Spleen (tissue), 11 donors: ENCODE measurements around the gene BLOC1S1. TPM values are rescaled to one million over a fixed set of nuclear protein-coding genes. Genes with fewer than 3 reads are reported as not detected.

ENCODE experiments used
- DNase-seq: peaks from one replicate; pipeline ENCODE4 v3.0.0-alpha.2; 2020
- H3K27ac ChIP-seq, 8 donors: fragments of 200-600 bp; sonication (generic) in 7 of 8; 1 replicate in 4 of 8; 2 replicates in 4 of 8; pipeline versions ENCODE4 v1.5.0 to v1.8.0; 2016 to 2021; ENCODE audit warnings: inconsistent platforms in 4 of 8, mild to moderate bottlenecking in 4 of 8, moderate library complexity in 1 of 8
- H3K27me3 ChIP-seq, 7 donors: fragments of 200-600 bp; sonication (generic) in 6 of 7; replicated peaks in 1 of 7; 1 replicate in 4 of 7; 2 replicates in 3 of 7; pipeline versions ENCODE4 v1.5.0 to v1.8.0; 2016 to 2021; ENCODE audit warnings: inconsistent platforms in 3 of 7, mild to moderate bottlenecking in 1 of 7
- H3K36me3 ChIP-seq, 6 donors: fragments of 200-600 bp; sonication (generic) in 5 of 6; 1 replicate in 4 of 6; 2 replicates in 2 of 6; pipeline versions ENCODE4 v1.5.0 to v1.8.0; 2016 to 2021; ENCODE audit warnings: inconsistent platforms in 2 of 6
- H3K4me1 ChIP-seq, 6 donors: fragments of 200-600 bp; sonication (generic) in 5 of 6; 1 replicate in 3 of 6; 2 replicates in 3 of 6; pipeline versions ENCODE4 v1.5.0 to v1.8.0; 2016 to 2021; ENCODE audit warnings: inconsistent platforms in 3 of 6
- H3K4me3 ChIP-seq, 8 donors: fragments of 200-600 bp; sonication (generic) in 7 of 8; 1 replicate in 4 of 8; 2 replicates in 4 of 8; pipeline versions ENCODE4 v1.5.0 to v1.8.0; 2016 to 2021; ENCODE audit warnings: inconsistent platforms in 4 of 8, mild to moderate bottlenecking in 4 of 8, moderate library complexity in 2 of 8
- H3K9me3 ChIP-seq, 8 donors: fragments of 200-600 bp; sonication (generic) in 7 of 8; 1 replicate in 4 of 8; 2 replicates in 4 of 8; pipeline versions ENCODE4 v1.5.0 to v1.8.0; 2016 to 2021; ENCODE audit warnings: inconsistent platforms in 4 of 8
- CTCF ChIP-seq, 11 experiments: fragments of 200-600 bp in 7 of 11; fragments of 450-650 bp in 4 of 11; sonication (generic) in 4 of 11; IDR thresholded peaks in 8 of 11; conservative IDR thresholded peaks in 3 of 11; 1 replicate in 7 of 11; 2 replicates in 4 of 11; pipeline versions ENCODE4 v1.4.0 to v1.8.0; 2016 to 2021; ENCODE audit warnings: antibody characterized with exemption in 11 of 11, inconsistent platforms in 4 of 11, mild to moderate bottlenecking in 1 of 11
- POLR2A ChIP-seq, 3 donors: fragments of 450-650 bp; IDR thresholded peaks; one replicate each; pipeline ENCODE4 v1.5.1; 2017; ENCODE audit warnings: antibody characterized with exemption in 3 of 3, mild to moderate bottlenecking in 1 of 3
- POLR2AphosphoS5 ChIP-seq, 3 donors: sonication (generic); formaldehyde crosslinking; IDR thresholded peaks; one replicate each; pipeline ENCODE4 v1.5.1; 2017; ENCODE audit warnings: antibody characterized with exemption in 3 of 3
- WGBS, 5 donors: extraction: QIAGEN DNeasy Blood & Tissue Kit in 3 of 5; methylation state at CpG; one replicate each; pipeline versions ENCODE4 v1.1.5 to v1.1.7; 2013 to 2018; 5-methylcytosine and 5-hydroxymethylcytosine counted together
- intact Hi-C: fragments of 100-400 bp; cut with DNase I; formaldehyde crosslinking; loops from one replicate; pipeline ENCODE4 v1.15.0; 2023; ENCODE audit warnings: low total_unique reads
- polyA plus RNA-seq, 3 donors: library from polyadenylated mRNA; stranded (reverse); fragments of 200-250 nt; gene quantifications; one replicate each; pipeline ENCODE4 v1.2.1, GENCODE V29; 2013
- total RNA-seq, 7 donors: library from RNA; depleted of rRNA in 3 of 7; stranded (reverse); fragments of >200 nt in 3 of 7; fragmentation: NEBNext Ultra II Directional in 4 of 7; extraction: Animal tissue kit (Norgen Biotek cat#: 25700) in 4 of 7; gene quantifications; one replicate each; pipeline versions ENCODE4 v1.1.0 to v1.2.1, GENCODE V29; 2016 to 2021
- donor health status: healthy with polysubstance abuse.
- donor health status: DM: no; HTN: no; CAD: no; lungs with moderate emphysema.
- donor health status: DM: no; HTN: no; CAD: no.
- donor health status: Bipolar disorder and iron deficiency.
- donor health status: healthy.
- donor health status: DM: no; HTN: no; CAD: no.
- donor health status: DM: yes; HTN: yes; CAD: no.

The BLOC1S1 gene
- total and polyA plus RNA-seq, 10 donors, result 113 to 304 (median 212) TPM

- Histone ChIP-seq H3K4me1 (no peaks in the 10 kb centered on the region), H3K9me3 (no peaks in the 10 kb centered on the region), H3K27ac (no peak overlapping the region), H3K27me3 (no peaks in the 10 kb centered on the region), H3K4me3 (no peak overlapping the region), H3K36me3 (peaks cover 0 to 41% (median 0%) of the 10 kb centered on the region in 6 donors)
- 74 to 87% (median 76%) methylated on average over 7 of the region's 7 CpGs for WGBS, 5 donors
- no peak for DNase-seq
- intact Hi-C loops, result no loop called here
- no peak for TF ChIP-seq POLR2A (IDR thresholded peaks at IDR 0.05)
- TF ChIP-seq POLR2AphosphoS5 (IDR thresholded peaks at IDR 0.05), result no peak
- TF ChIP-seq CTCF (IDR thresholded peaks at IDR 0.05 in 8 of 11, conservative IDR thresholded peaks at IDR 0.05 in 3 of 11), result no peak
Measured at GRCh38 chr12:55695349-55695748, 20.5 kb upstream of the BLOC1S1 start.

GRCh38 chr12:55696141-55696540, 19.7 kb upstream of the BLOC1S1 start:
- TF ChIP-seq CTCF (IDR thresholded peaks at IDR 0.05 in 8 of 11, conservative IDR thresholded peaks at IDR 0.05 in 3 of 11) (no peak), POLR2A (IDR thresholded peaks at IDR 0.05) (no peak), POLR2AphosphoS5 (IDR thresholded peaks at IDR 0.05) (no peak)
- Histone ChIP-seq H3K4me1 (no peaks in the 10 kb centered on the region), H3K4me3 (no peak overlapping the region), H3K9me3 (no peaks in the 10 kb centered on the region), H3K27ac (no peak overlapping the region), H3K27me3 (no peaks in the 10 kb centered on the region), H3K36me3 (peaks cover 0 to 41% (median 0%) of the 10 kb centered on the region in 6 donors)
- peak; percentile 44 for DNase-seq
- 85 to 93% (median 90%) methylated on average over 4 to 6 of the region's 6 CpGs for WGBS, 5 donors
- intact Hi-C loops, result no loop called here

DNA sequence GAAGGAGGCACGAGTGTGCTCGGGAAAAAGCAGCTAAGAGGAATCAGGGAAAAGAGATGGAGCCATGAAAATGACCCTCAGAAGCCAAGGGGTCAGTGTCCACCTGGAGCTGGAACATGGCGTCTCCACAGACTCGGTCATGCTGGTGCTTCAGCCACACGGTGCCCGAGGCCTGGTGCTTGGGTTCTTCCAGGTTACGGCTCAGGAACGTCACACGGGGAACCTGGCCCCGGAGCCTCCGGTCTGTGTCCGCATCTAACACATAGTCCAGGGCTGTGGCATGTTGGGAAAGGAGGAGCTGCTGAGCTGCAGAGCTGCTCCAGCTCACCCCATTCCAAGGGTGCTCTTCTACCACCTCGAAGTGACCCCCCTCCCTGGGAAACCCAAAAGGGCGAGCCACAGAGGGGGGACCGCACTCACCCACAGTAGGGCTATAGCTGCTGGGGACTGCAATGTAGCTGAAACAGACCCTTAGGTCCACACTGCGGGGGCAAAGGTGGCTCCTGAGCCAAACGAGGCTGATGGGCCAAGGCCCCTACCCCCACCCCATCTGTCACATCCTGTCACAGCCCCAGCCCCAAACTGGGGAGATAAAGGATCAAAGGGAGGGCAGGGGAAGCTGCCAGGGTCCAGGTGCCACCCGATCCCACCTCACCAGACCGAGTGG, 18.9 kb upstream of the BLOC1S1 start:
- intact Hi-C loops, result no loop called here
- no peaks in the 10 kb centered on the region for H3K9me3 ChIP-seq
- no peak overlapping the region for H3K27ac ChIP-seq
- no peak for DNase-seq
- H3K4me1 ChIP-seq, result no peaks in the 10 kb centered on the region
- no peak overlapping the region for H3K4me3 ChIP-seq
- no peaks in the 10 kb centered on the region for H3K27me3 ChIP-seq
- H3K36me3 ChIP-seq, result peaks cover 0 to 41% (median 0%) of the 10 kb centered on the region in 6 donors
- WGBS, 5 donors, result 75 to 91% (median 87%) methylated on average over 10 to 19 of the region's 19 CpGs
- TF ChIP-seq POLR2A (IDR thresholded peaks at IDR 0.05), result no peak
- TF ChIP-seq CTCF (IDR thresholded peaks at IDR 0.05 in 8 of 11, conservative IDR thresholded peaks at IDR 0.05 in 3 of 11), result no peak

- H3K36me3 ChIP-seq, result peaks cover 0 to 41% (median 0%) of the 10 kb centered on the region in 6 donors
- TF ChIP-seq POLR2A (IDR thresholded peaks at IDR 0.05) (no peak), POLR2AphosphoS5 (IDR thresholded peaks at IDR 0.05) (no peak), CTCF (IDR thresholded peaks at IDR 0.05 in 8 of 11, conservative IDR thresholded peaks at IDR 0.05 in 3 of 11) (no peak)
- no peak overlapping the region for H3K27ac ChIP-seq
- H3K27me3 ChIP-seq, result no peaks in the 10 kb centered on the region
- H3K4me1 ChIP-seq, result no peaks in the 10 kb centered on the region
- no peak overlapping the region for H3K4me3 ChIP-seq
- 88 to 96% (median 91%) methylated on average over 7 of the region's 7 CpGs for WGBS, 5 donors
- intact Hi-C loops, result no loop called here
- no peaks in the 10 kb centered on the region for H3K9me3 ChIP-seq
- DNase-seq, result peak; percentile 45
Measured at GRCh38 chr12:55697686-55698085, 18.2 kb upstream of the BLOC1S1 start.
